Panc1 (cell line): ENCODE data around the gene OSBPL1A. TPM values are rescaled to one million over a fixed set of nuclear protein-coding genes. Genes with fewer than 3 reads are reported as not detected.

ENCODE experiments used
- ATAC-seq: fragments of 200-7000 bp; cut with Tn5 transposase; 2 replicates; pipeline ENCODE4 v1.9.1; 2020; ENCODE audit warnings: mild to moderate bottlenecking, moderate library complexity
- BruUV-seq: library from RNA; stranded (reverse); fragments of 400-500 nt; replicated peaks from 2 replicates; lab custom pipeline; 2021; lab: Mats Ljungman, UMichigan
- CTCF ChIA-PET: fragments of 300-600 bp; sonication (Branson Sonifier 250); formaldehyde crosslinking; loops from one replicate; lab custom pipeline; 2022; ENCODE audit warnings: antibody characterized with exemption; lab: Charles Lee
- POLR2A ChIA-PET: fragments of 300-600 bp; sonication (Branson Sonifier 250); formaldehyde crosslinking; loops from one replicate; lab custom pipeline; 2022; ENCODE audit warnings: antibody characterized with exemption; lab: Charles Lee
- DNase-seq: peaks from one replicate; pipeline ENCODE4 v3.0.0-alpha.2; 2010; ENCODE audit warnings: low read depth, low spot score
- H3K27ac ChIP-seq: 2 replicates; pipeline ENCODE4 v1.5.1; 2011; ENCODE audit warnings: mild to moderate bottlenecking, low read length, inconsistent platforms
- H3K27me3 ChIP-seq: fragments of 200-500 bp; sonication (Bioruptor generic); 2 replicates; pipeline ENCODE4 v1.6.0; 2014; ENCODE audit warnings: low read length, inconsistent platforms; ENCODE audit not compliant: control insufficient read depth, insufficient read depth
- H3K36me3 ChIP-seq: fragments of 200-500 bp; sonication (Bioruptor generic); 2 replicates; pipeline ENCODE4 v1.5.1; 2014; ENCODE audit warnings: inconsistent platforms, mild to moderate bottlenecking, low read length, moderate library complexity; ENCODE audit not compliant: control insufficient read depth, insufficient read depth
- H3K4me1 ChIP-seq: 2 replicates; pipeline ENCODE4 v1.5.1; 2011; ENCODE audit warnings: inconsistent platforms, mild to moderate bottlenecking, low read length, moderate library complexity; ENCODE audit not compliant: control insufficient read depth, insufficient read depth
- H3K4me3 ChIP-seq, 2 experiments: 2 replicates each; pipeline ENCODE4 v1.5.1; 2011 to 2012; ENCODE audit warnings: low read depth in 2 of 2, low read length in 2 of 2, mild to moderate bottlenecking in 2 of 2, inconsistent platforms in 1 of 2, moderate library complexity in 1 of 2
- H3K9me3 ChIP-seq: fragments of 200-500 bp; sonication (Bioruptor generic); 2 replicates; pipeline ENCODE4 v1.5.1; 2014; ENCODE audit warnings: low read depth, mild to moderate bottlenecking, inconsistent platforms, low read length, moderate library complexity; ENCODE audit not compliant: control insufficient read depth, insufficient read depth
- POLR2AphosphoS5 ChIP-seq: IDR thresholded peaks from 2 replicates; pipeline ENCODE4 v1.6.1; 2012; ENCODE audit warnings: mild to moderate bottlenecking, low read depth, low read length, moderate library complexity
- REST ChIP-seq, 2 experiments: IDR thresholded peaks; 2 replicates each; pipeline ENCODE4 v1.6.1; 2011 to 2012; ENCODE audit warnings: low read depth in 2 of 2, control low read depth in 1 of 2, low read length in 1 of 2, mild to moderate bottlenecking in 1 of 2, moderate library complexity in 1 of 2; ENCODE audit not compliant: insufficient read depth in 1 of 2
- SIN3A ChIP-seq: IDR thresholded peaks from 2 replicates; pipeline ENCODE4 v1.6.1; 2012; ENCODE audit warnings: low read depth, mild to moderate bottlenecking, low read length, moderate library complexity, borderline replicate concordance; ENCODE audit not compliant: insufficient read depth
- TCF7L2 ChIP-seq: IDR thresholded peaks from 2 replicates; pipeline ENCODE4 v1.6.1; 2011; ENCODE audit warnings: mild to moderate bottlenecking, low read depth, low read length, inconsistent platforms
- in situ Hi-C: cut with HindIII; loops from 2 replicates; pipeline ENCODE4 v1.10.0; 2016; ENCODE audit warnings: low sequenced_read_pairs, low pct_unique_long_range_greater_than_20kb
- intact Hi-C: fragments of 100-400 bp; cut with micrococcal nuclease; formaldehyde crosslinking; loops from one replicate; pipeline ENCODE4 v1.10.0; 2022; ENCODE audit not compliant: unreplicated experiment
- total RNA-seq: library from RNA; stranded (reverse); gene quantifications from one replicate; pipeline ENCODE4 v1.2.1, GENCODE V29; 2021; ENCODE audit not compliant: unreplicated experiment
- TF ChIP-seq, protein P1 (sequence below): fragments of 450-650 bp; IDR thresholded peaks from 2 replicates; pipeline ENCODE4 v1.5.1; 2017; ENCODE audit warnings: mild to moderate bottlenecking

The OSBPL1A gene
- total RNA-seq, 1 experiment from 2014 or later: 50.5 TPM

GRCh38 chr18:24189664-24190346 is 207.8 kb downstream of the OSBPL1A start:
- Histone ChIP-seq H3K4me3 (no peak overlapping the region), H3K27me3 (no peaks in the 10 kb centered on the region), H3K4me1 (no peaks in the 10 kb centered on the region), H3K27ac (no peak overlapping the region), H3K9me3 (no peaks in the 10 kb centered on the region), H3K36me3 (no peaks in the 10 kb centered on the region)
- BruUV-seq: no TSS peak
- no peak for DNase-seq
- ChIA-PET POLR2A (interaction anchor here (0.6 kb wide), 1 partner anchor 50 kb away, joined by 8 read pairs; no protein-coding TSS in a partner anchor), CTCF (no interaction called here)
- in situ Hi-C loops: no loop called here
- ATAC-seq: no peak
- intact Hi-C loops: no loop called here
- TF ChIP-seq REST (IDR thresholded peaks at IDR 0.05; ENCODE audit: insufficient read depth in 1 of 2, low read depth in 2 of 2, low read length in 1 of 2) (no peak), SIN3A (no peak), POLR2AphosphoS5 (no peak), TCF7L2 (no peak)
- TF ChIP-seq, protein P1, sequence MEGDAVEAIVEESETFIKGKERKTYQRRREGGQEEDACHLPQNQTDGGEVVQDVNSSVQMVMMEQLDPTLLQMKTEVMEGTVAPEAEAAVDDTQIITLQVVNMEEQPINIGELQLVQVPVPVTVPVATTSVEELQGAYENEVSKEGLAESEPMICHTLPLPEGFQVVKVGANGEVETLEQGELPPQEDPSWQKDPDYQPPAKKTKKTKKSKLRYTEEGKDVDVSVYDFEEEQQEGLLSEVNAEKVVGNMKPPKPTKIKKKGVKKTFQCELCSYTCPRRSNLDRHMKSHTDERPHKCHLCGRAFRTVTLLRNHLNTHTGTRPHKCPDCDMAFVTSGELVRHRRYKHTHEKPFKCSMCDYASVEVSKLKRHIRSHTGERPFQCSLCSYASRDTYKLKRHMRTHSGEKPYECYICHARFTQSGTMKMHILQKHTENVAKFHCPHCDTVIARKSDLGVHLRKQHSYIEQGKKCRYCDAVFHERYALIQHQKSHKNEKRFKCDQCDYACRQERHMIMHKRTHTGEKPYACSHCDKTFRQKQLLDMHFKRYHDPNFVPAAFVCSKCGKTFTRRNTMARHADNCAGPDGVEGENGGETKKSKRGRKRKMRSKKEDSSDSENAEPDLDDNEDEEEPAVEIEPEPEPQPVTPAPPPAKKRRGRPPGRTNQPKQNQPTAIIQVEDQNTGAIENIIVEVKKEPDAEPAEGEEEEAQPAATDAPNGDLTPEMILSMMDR: no peak

DNA sequence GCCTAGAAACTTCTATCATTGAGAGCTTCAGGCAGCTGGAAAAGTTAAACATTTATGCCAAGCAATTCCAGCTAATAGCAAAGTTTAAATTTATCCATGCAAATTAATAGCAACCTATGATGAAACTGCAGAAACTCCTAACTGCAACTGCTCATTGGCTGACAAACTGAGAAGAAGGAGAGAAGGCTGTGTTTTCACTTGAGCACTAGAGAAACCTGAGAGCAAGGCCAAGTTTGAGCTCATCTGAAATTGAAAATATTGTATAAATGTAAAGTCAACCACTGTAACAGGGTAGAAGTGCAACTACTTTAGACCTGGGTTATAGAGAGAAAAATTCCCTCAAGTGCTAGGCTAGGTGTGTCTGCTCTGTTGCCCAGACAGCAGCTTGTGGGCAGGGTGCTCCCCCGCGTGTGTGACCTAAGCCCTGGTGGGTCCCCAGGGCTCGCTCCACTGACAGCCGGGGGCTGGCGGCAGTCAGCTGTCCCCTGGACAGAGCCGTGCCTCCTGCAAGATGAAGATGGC is 208.6 kb downstream of the OSBPL1A start:
- ChIA-PET CTCF (no interaction called here), POLR2A (no interaction called here)
- Histone ChIP-seq H3K4me1 (no peaks in the 10 kb centered on the region), H3K27ac (no peak overlapping the region), H3K27me3 (no peaks in the 10 kb centered on the region), H3K4me3 (no peak overlapping the region), H3K9me3 (no peaks in the 10 kb centered on the region), H3K36me3 (no peaks in the 10 kb centered on the region)
- DNase-seq (no peak), ATAC-seq (no peak)
- no TSS peak for BruUV-seq
- in situ Hi-C loops (no loop called here), intact Hi-C loops (no loop called here)
- TF ChIP-seq SIN3A: no peak
- TF ChIP-seq REST (IDR thresholded peaks at IDR 0.05; ENCODE audit: insufficient read depth in 1 of 2, low read depth in 2 of 2, low read length in 1 of 2): no peak
- TF ChIP-seq, protein P1: no peak
- no peak for TF ChIP-seq TCF7L2
- no peak for TF ChIP-seq POLR2AphosphoS5
